ENCODE measurements around the gene ARHGAP8.

GRCh38 chr22:44764974-44765373, 12.6 kb downstream of the ARHGAP8 start:
- TF ChIP-seq, protein P1, sequence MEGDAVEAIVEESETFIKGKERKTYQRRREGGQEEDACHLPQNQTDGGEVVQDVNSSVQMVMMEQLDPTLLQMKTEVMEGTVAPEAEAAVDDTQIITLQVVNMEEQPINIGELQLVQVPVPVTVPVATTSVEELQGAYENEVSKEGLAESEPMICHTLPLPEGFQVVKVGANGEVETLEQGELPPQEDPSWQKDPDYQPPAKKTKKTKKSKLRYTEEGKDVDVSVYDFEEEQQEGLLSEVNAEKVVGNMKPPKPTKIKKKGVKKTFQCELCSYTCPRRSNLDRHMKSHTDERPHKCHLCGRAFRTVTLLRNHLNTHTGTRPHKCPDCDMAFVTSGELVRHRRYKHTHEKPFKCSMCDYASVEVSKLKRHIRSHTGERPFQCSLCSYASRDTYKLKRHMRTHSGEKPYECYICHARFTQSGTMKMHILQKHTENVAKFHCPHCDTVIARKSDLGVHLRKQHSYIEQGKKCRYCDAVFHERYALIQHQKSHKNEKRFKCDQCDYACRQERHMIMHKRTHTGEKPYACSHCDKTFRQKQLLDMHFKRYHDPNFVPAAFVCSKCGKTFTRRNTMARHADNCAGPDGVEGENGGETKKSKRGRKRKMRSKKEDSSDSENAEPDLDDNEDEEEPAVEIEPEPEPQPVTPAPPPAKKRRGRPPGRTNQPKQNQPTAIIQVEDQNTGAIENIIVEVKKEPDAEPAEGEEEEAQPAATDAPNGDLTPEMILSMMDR (IDR thresholded peaks at IDR 0.05): no peak
- TF ChIP-seq POLR2AphosphoS5 (IDR thresholded peaks at IDR 0.05) (no peak), POLR2A (IDR thresholded peaks at IDR 0.05) (no peak), EP300 (IDR thresholded peaks at IDR 0.05) (no peak)
